HG02678 (cell line): ENCODE measurements around the gene IZUMO2.
"Not testable (repeated sequence)": the region's sequence is repeated elsewhere in the genome, so short reads cannot be mapped to it uniquely, and the experiment has no call there.

Experiments used
- ATAC-seq: cut with Tn5 transposase; IDR thresholded peaks from one replicate; pipeline ENCODE4 v1.9.1; 2021; ENCODE audit warnings: mild to moderate bottlenecking, moderate library complexity; ENCODE audit not compliant: unreplicated experiment

IZUMO2 gene

GRCh38 chr19:50187937-50188336 lies 24.9 kb upstream of the IZUMO2 start:
- no peak for ATAC-seq

GRCh38 chr19:50184196-50184595 lies 21.1 kb upstream of the IZUMO2 start:
- ATAC-seq, result no peak

DNA sequence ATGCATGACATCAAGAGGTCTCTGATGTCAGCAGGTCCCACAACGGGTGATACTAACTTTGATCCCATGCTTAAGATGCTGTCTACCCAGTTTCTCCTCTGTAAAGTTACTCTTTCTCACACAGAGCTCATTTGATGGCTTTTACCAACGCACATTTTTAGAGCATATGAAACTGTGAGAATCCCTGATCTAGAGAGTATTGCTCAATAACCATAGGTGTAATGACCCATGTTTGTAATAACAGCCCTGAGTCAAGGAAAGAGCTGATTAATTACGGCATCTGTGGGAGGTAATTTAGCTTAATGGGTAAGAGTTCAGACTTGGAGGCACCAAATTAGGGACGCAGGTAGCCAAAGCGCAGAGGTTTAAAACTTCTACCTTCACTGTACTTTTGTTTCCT lies 18.0 kb upstream of the IZUMO2 start:
- no peak for ATAC-seq

- no peak for ATAC-seq
Measured at GRCh38 chr19:50178859-50179537, 15.9 kb upstream of the IZUMO2 start.

- no peak for ATAC-seq
Measured at GRCh38 chr19:50178320-50178719, 15.2 kb upstream of the IZUMO2 start.

DNA sequence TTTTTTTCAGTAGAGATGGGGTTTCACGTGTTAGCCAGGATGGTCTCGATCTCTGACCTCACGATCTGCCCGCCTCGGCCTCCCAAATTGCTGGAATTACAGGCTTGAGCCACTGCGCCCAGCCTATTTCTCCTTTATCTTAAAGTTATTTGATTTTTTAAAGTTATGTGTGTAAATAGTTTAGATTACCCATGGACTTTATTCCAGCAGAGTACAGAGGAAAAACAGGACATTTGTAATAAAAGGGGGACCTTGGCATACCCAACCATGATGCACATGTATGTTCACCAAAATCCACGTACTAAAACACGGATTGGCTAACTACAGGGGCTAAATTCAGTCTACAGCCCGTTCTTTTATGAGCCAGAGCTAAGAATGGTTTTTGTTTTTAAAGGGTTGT lies 13.7 kb upstream of the IZUMO2 start:
- ATAC-seq, result no peak

GRCh38 chr19:50175924-50176323 lies 12.8 kb upstream of the IZUMO2 start:
- no peak for ATAC-seq

DNA sequence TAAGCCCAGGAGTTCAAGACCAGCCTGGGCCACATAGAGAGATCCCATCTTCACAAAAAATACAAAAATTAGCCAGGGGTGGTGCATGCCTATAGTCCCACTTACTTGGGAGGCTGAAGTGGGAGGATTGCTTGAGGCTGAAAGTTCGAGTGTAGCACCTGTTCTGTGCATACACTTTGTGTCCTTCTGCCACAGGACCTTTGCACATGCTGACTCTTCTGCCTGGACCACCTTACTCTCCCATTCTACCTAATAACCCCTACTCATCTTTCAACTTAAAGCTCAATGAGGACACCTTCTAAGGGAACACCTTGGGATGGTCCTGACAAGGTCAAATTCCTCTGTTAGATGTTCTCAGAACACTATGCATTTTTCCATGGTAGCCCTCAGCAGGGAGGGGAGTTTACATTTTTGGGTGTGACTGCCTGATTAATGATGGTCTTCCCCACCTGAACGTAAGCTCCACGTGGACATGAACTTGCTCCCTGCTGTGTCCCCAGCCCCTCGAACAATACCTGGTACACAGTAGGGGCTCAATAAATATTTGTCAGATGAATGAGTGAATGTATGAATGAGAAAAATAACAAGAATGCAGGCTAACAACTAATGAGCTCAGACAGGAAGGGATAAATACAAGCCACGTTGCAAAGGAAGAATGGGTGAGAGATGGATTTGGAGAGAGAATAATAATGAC lies 11.2 kb upstream of the IZUMO2 start:
- ATAC-seq, result no peak

DNA sequence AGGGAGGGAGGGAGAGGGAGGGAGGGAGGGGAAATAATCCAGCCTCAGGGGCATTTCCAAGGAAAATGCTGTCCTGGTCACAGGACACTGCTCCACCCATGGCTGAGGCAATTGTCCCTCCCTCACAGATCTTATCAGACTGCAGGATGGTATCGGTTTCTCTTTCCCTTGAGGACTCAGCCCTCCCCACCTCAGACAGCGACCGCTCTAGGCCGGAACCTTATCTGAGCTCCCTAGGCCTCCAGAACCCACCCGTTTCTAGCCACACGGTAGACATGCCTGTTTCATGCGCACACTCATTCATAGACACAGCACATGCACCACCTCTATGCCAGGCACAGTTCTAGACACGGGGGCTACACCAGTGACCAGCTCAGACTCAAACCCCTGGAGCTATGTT lies 10.0 kb upstream of the IZUMO2 start:
- ATAC-seq, result no peak

DNA sequence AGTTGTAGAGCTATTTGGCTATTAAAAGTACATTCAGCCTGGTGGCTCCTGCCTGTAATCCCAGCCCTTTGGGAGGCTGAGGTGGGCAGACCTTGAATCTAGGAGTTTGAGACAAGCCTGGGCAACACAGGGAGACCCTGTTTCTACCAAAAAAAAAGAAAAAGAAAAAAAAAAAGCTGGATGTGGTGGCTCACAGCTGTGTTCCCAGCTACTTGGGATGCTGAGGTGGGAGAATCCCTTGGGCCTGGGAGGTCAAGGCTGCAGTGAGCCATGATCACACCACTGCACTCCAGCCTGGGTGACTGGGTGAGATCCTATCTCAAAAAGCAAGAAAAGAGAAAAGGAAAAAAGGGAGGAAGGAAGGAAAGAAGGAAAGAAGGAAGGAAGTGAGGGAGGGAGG lies 9.6 kb upstream of the IZUMO2 start:
- ATAC-seq, result no peak

DNA sequence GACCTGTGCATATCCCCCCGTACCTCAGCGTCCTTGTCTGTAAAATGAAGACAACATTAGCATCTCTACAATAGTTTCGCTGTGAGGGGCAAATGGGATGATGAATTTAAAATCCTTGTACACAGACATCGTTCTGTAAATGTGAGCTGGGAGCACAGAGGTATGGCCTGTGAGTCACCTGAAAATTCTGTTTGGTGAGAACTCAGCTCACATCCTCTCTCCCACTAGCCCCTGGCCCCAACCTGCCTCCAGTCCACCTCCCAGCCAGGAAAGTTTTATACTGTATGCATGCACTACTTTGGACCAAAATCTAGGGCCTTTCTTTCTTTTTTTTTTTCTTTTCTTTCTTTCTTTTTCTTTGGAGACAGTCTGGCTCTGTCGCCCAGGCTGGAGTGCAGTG lies 8.7 kb upstream of the IZUMO2 start:
- no peak for ATAC-seq

DNA sequence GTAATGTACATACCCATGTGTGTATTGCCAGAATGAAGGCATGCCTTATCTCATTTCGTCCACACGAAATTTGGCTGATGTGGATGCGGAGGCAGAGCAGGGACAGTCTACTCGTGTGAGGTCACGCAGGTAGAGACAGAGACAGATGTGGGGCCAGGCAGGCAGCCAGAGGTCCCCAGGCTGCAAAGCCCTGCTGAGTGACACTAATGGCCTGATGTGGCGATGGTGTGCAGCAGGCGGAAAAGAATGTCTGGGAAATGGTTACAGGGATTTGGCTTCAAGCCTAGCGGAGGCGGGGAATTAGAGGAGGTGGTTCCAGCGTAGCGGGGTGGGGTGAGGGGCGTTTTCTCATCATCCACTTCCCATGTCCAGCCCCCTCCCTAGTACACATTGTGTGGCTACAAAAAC lies 4.2 kb upstream of the IZUMO2 start:
- ATAC-seq, result no peak

- ATAC-seq, result no peak
Measured at GRCh38 chr19:50159078-50159477, 4.0 kb downstream of the IZUMO2 start.

GRCh38 chr19:50158577-50158976 lies 4.5 kb downstream of the IZUMO2 start:
- ATAC-seq, result no peak

DNA sequence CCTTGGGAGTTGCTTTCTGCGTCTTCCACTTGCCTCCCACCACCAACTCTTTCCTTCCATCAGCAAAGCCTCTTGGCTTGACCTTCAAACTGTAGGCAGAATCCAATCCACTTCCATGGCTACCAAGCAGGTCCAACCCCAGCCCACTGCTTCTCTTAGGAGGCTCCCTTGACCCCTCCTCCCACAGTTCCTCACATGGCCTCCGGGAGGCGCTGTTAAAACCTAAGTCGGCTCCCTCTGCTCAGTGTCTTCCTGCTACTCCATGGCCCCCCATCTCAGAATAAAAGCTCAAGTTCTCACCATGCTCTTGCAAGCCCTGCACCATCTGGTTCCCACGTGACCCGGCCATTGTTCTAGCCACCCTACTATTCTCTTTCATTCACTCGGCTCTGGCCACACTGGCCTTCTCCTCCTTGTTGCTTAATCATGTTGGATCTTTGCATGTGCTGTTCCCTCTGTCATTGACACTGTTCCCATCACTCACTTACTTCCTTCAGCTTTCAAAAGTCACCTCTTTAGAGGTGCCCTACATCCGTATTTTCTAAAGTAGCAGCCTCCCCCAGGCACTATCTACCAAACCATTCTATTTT lies 7.5 kb downstream of the IZUMO2 start:
- ATAC-seq, result no peak

- no peak for ATAC-seq
Measured at GRCh38 chr19:50154529-50154928, 8.6 kb downstream of the IZUMO2 start.

GRCh38 chr19:50152578-50152977 lies 10.5 kb downstream of the IZUMO2 start:
- no peak for ATAC-seq

DNA sequence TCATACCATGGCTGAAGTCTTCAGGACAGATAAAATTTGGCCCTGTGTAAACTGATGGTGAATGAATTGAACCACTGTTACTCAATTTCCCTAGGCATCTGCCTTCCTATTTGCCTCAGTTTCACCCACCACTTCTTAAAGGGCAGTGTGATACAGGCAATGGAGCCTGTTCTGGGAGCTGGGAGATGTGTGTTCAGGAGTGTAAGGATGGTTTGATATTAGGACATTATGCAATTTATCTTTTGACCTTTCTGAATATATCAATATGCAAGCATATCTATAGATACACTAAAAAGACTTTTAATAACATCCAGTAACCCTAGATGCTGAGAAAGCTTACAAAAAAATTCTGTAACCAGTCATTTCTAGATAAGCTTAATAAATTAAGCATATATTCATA lies 14.6 kb downstream of the IZUMO2 start:
- ATAC-seq, result no peak

GRCh38 chr19:50147462-50148423 lies 15.3 kb downstream of the IZUMO2 start:
- ATAC-seq, result no peak

GRCh38 chr19:50141921-50142320 lies 21.2 kb downstream of the IZUMO2 start:
- not testable (repeated sequence) for ATAC-seq
